ENCODE measurements around the gene POLR1G.

POLR1G gene

GRCh38 chr19:45450012-45450333 lies 43.5 kb downstream of the POLR1G start:
- DNase-seq: no peak

- DNase-seq: no peak
These were observed 44.8 kb downstream of the POLR1G start for GRCh38 chr19:45451131-45451849.

GRCh38 chr19:45451850-45452387 lies 45.5 kb downstream of the POLR1G start:
- no peak for DNase-seq

- DNase-seq: peak; percentile 76
These were observed 49.5 kb downstream of the POLR1G start for GRCh38 chr19:45455707-45456499.

- no peak for DNase-seq
These were observed 50.0 kb downstream of the POLR1G start for GRCh38 chr19:45456500-45456815.

GRCh38 chr19:45457776-45458175 lies 51.3 kb downstream of the POLR1G start:
- DNase-seq: no peak

Data from activated T-cell treated with anti-CD3 and anti-CD28 coated beads, Interleukin-2, amount 50 U/mL, for 1 hour (primary cell).